ENCODE results near the gene TPBGL. TPM values are rescaled to one million over a fixed set of nuclear protein-coding genes. Genes with fewer than 3 reads are reported as not detected.

The TPBGL gene
- total and polyA plus RNA-seq, 2 of the 4 experiments (the other 2 are of a cell fraction) = not detected

GRCh38 chr11:75285776-75286360 is 45.3 kb downstream of the TPBGL start:
- 80% methylated on average over 1 of the region's 5 CpGs; no CpG with 5 or more reads in 1 of the 2 experiments for WGBS, 2 experiments (ENCODE audit: extremely low coverage in 2 of 2, insufficient read length in 1 of 2)
- no peak overlapping the region for H2BK20ac ChIP-seq (ENCODE audit: low read depth, low read length)

More at GRCh38 chr11:75285776-75286360, 45.3 kb downstream of the TPBGL start:
- H3K9me1 ChIP-seq (ENCODE audit: insufficient read depth, low read length) = no peaks in the 10 kb centered on the region
- in situ Hi-C loops (cut with MboI; ENCODE audit: low sequenced_read_pairs) (loop anchor here (25.0 kb wide), 1 partner anchor 251 kb away; the partner anchor contains the start of gene GDPD5), intact Hi-C loops (cut with micrococcal nuclease) (no loop called here), dilution Hi-C loops (cut with HindIII; ENCODE audit: low sequenced_read_pairs, unreplicated experiment) (no loop called here)
- no peaks in the 10 kb centered on the region for H3K4me1 ChIP-seq (ENCODE audit: control insufficient read depth, insufficient read depth, low read length)
- no peak overlapping the region for H2BK15ac ChIP-seq (ENCODE audit: low read depth, low read length)
- no peaks in the 10 kb centered on the region for H3K9me3 ChIP-seq (ENCODE audit: control insufficient read depth, insufficient read depth, low read length)
- H3K36me3 ChIP-seq (ENCODE audit: control insufficient read depth, insufficient read depth, low read length) = peaks cover 15% of the 10 kb centered on the region; the same call in 1 of the 2 replicates
- no peak overlapping the region for H3K14ac ChIP-seq (replicated peaks; ENCODE audit: low read depth, low read length)
- H3K18ac ChIP-seq (ENCODE audit: low read depth, low read length) = no peak overlapping the region
- H4K20me1 ChIP-seq (ENCODE audit: insufficient read depth, low read length) = no peaks in the 10 kb centered on the region
- H3K4me2 ChIP-seq (ENCODE audit: low read depth, low read length) = no peak overlapping the region
- H2BK120ac ChIP-seq (ENCODE audit: low read depth, low read length) = no peak overlapping the region
- no peak overlapping the region for H3K23ac ChIP-seq (ENCODE audit: low read depth, low read length)
- no peak overlapping the region for H2AK5ac ChIP-seq (ENCODE audit: low read depth, low read length)
- no peak overlapping the region for H4K8ac ChIP-seq (ENCODE audit: low read depth in 2 of 2, low read length in 2 of 2)
- no peak overlapping the region for H4K91ac ChIP-seq (ENCODE audit: insufficient read depth, low read depth, low read length)
- no peak overlapping the region for H2AFZ ChIP-seq (replicated peaks; ENCODE audit: low read length, poor library complexity)
- BruUV-seq (replicated peaks) = no TSS peak
- H3K56ac ChIP-seq (ENCODE audit: extremely low read depth, insufficient read depth, low read length) = no peak overlapping the region
- DNase-seq (no peak), ATAC-seq (ENCODE audit: low read depth) (no peak)
- ChIA-PET POLR2A (ENCODE audit: unreplicated experiment) (no interaction called here), CTCF (interaction anchor here (0.6 kb wide), 1 partner anchor 71 kb away, joined by 4 read pairs; no protein-coding TSS in a partner anchor)
- no peaks in the 10 kb centered on the region for H3K27me3 ChIP-seq (ENCODE audit: control insufficient read depth, insufficient read depth, low read length)
- TF ChIP-seq FOS (IDR thresholded peaks at IDR 0.05; ENCODE audit: low read depth, low read length) = no peak
- no peak for TF ChIP-seq CHD1 (IDR thresholded peaks at IDR 0.05; ENCODE audit: low read depth, low read length)
- TF ChIP-seq ELK1 (IDR thresholded peaks at IDR 0.05; ENCODE audit: borderline replicate concordance, low read depth, low read length) = no peak
- TF ChIP-seq NFE2L2 (IDR thresholded peaks at IDR 0.05; ENCODE audit: low read depth, low read length) = no peak
- no peak for TF ChIP-seq MAFK (IDR thresholded peaks at IDR 0.05; ENCODE audit: low read depth, low read length)
- no peak for TF ChIP-seq BHLHE40 (IDR thresholded peaks at IDR 0.05; ENCODE audit: low read depth, low read length)
- no peak for TF ChIP-seq MXI1 (IDR thresholded peaks at IDR 0.05; ENCODE audit: borderline replicate concordance, low read depth, low read length)
- TF ChIP-seq POLR2A (IDR thresholded peaks at IDR 0.05; ENCODE audit: low read depth, low read length) = no peak
- no peak for TF ChIP-seq MAZ (IDR thresholded peaks at IDR 0.05; ENCODE audit: borderline replicate concordance, low read depth, low read length)
- no peak for TF ChIP-seq SMC3 (IDR thresholded peaks at IDR 0.05; ENCODE audit: low read depth, low read length)
- no peak for TF ChIP-seq RAD21 (IDR thresholded peaks at IDR 0.05; ENCODE audit: low read length)
- no peak for TF ChIP-seq RCOR1 (IDR thresholded peaks at IDR 0.05; ENCODE audit: insufficient replicate concordance, low read length)
- TF ChIP-seq USF2 (IDR thresholded peaks at IDR 0.05; ENCODE audit: low read depth, low read length) = no peak
- TF ChIP-seq CTCF (conservative IDR thresholded peaks at IDR 0.05; ENCODE audit: low read depth, low read length) = no peak
- TF ChIP-seq RFX5 (IDR thresholded peaks at IDR 0.05; ENCODE audit: low read depth, low read length) = no peak
- H3K4ac ChIP-seq (ENCODE audit: low read depth, low read length) = no peak overlapping the region
- H3K79me1 ChIP-seq (ENCODE audit: low read depth in 1 of 2, low read length in 2 of 2) = no peaks in the 10 kb centered on the region
- H4K5ac ChIP-seq (ENCODE audit: low read depth, low read length) = no peak overlapping the region
- no peak overlapping the region for H3K27ac ChIP-seq (ENCODE audit: insufficient read depth, low read length)
- H3K4me3 ChIP-seq (ENCODE audit: insufficient read depth, low read depth, low read length) = no peak overlapping the region
- H3K9ac ChIP-seq (ENCODE audit: low read depth, low read length) = no peak overlapping the region
- no peak overlapping the region for H2AK9ac ChIP-seq (replicated peaks; ENCODE audit: low read depth, low read length, poor library complexity)
- H2BK5ac ChIP-seq (ENCODE audit: low read depth, low read length, poor library complexity, severe bottlenecking) = no peak overlapping the region

All from IMR-90 (cell line).